ENCODE data around the gene CDC25A. TPM values are rescaled to one million over a fixed set of nuclear protein-coding genes. Genes with fewer than 3 reads are reported as not detected.

The CDC25A gene
- total RNA-seq, 4 donors from 2014 or later: 1.7 to 7.6 (median 4.8) TPM

- in situ Hi-C loops (cut with MboI; ENCODE audit: low pct_ligation_motif_present in 1 of 4, low pct_unique_long_range_greater_than_20kb in 1 of 4, low sequenced_read_pairs in 3 of 4): loop anchor here in 3 of 4 donors (10.0 to 25.0 kb wide), 3 partner anchors 320 to 620 kb away; no protein-coding TSS in a partner anchor
- 84 to 86% methylated on average over 5 of the region's 5 CpGs for WGBS, 2 donors (ENCODE audit: low coverage in 1 of 2)
- H3K36me3 ChIP-seq: no peaks in the 10 kb centered on the region
- no peaks in the 10 kb centered on the region for H3K9me3 ChIP-seq
- no peaks in the 10 kb centered on the region for H3K27me3 ChIP-seq
- TF ChIP-seq POLR2A (IDR thresholded peaks at IDR 0.05) (no peak), EP300 (IDR thresholded peaks at IDR 0.05; ENCODE audit: low read depth) (no peak), CTCF (IDR thresholded peaks at IDR 0.05) (no peak), POLR2AphosphoS5 (IDR thresholded peaks at IDR 0.05) (no peak)
- no peak for DNase-seq
- intact Hi-C loops (cut with DNase I; ENCODE audit: low total_unique reads): loop anchor here (5.0 to 10.0 kb wide), 2 partner anchors 163 to 325 kb away; no protein-coding TSS in a partner anchor
- no peak overlapping the region for H3K27ac ChIP-seq
- H3K4me1 ChIP-seq: no peaks in the 10 kb centered on the region
- no peak overlapping the region for H3K4me3 ChIP-seq
Observed at GRCh38 chr3:48157202-48157840, 30.9 kb downstream of the CDC25A start.

GRCh38 chr3:48156163-48156562 lies 32.1 kb downstream of the CDC25A start:
- intact Hi-C loops (cut with DNase I; ENCODE audit: low total_unique reads) (loop anchor here (5.0 to 10.0 kb wide), 2 partner anchors 161 to 324 kb away; no protein-coding TSS in a partner anchor), in situ Hi-C loops (cut with MboI; ENCODE audit: low pct_ligation_motif_present in 1 of 4, low pct_unique_long_range_greater_than_20kb in 1 of 4, low sequenced_read_pairs in 3 of 4) (loop anchor here in 3 of 4 donors (10.0 to 25.0 kb wide), 3 partner anchors 319 to 619 kb away; no protein-coding TSS in a partner anchor)
- H3K9me3 ChIP-seq: no peaks in the 10 kb centered on the region
- no peak overlapping the region for H3K27ac ChIP-seq
- no peak for DNase-seq
- WGBS, 2 donors (ENCODE audit: low coverage in 1 of 2): 65 to 68% methylated on average over 2 of the region's 2 CpGs
- TF ChIP-seq POLR2AphosphoS5 (IDR thresholded peaks at IDR 0.05) (no peak), CTCF (IDR thresholded peaks at IDR 0.05) (no peak), POLR2A (IDR thresholded peaks at IDR 0.05) (no peak), EP300 (IDR thresholded peaks at IDR 0.05; ENCODE audit: low read depth) (no peak)
- H3K27me3 ChIP-seq: no peaks in the 10 kb centered on the region
- H3K36me3 ChIP-seq: no peaks in the 10 kb centered on the region
- H3K4me1 ChIP-seq: peaks cover 0 to 3% (median 2%) of the 10 kb centered on the region in 4 donors
- no peak overlapping the region for H3K4me3 ChIP-seq

GRCh38 chr3:48155122-48155521 lies 33.1 kb downstream of the CDC25A start:
- no peak for DNase-seq
- intact Hi-C loops (cut with DNase I; ENCODE audit: low total_unique reads): loop anchor here (5.0 to 10.0 kb wide), 2 partner anchors 160 to 323 kb away; no protein-coding TSS in a partner anchor
- H3K27ac ChIP-seq: no peak overlapping the region

More at GRCh38 chr3:48155122-48155521, 33.1 kb downstream of the CDC25A start:
- H3K27me3 ChIP-seq: no peaks in the 10 kb centered on the region
- in situ Hi-C loops (cut with MboI; ENCODE audit: low pct_ligation_motif_present in 1 of 4, low pct_unique_long_range_greater_than_20kb in 1 of 4, low sequenced_read_pairs in 3 of 4): loop anchor here in 3 of 4 donors (10.0 to 25.0 kb wide), 3 partner anchors 318 to 618 kb away; no protein-coding TSS in a partner anchor
- TF ChIP-seq CTCF (IDR thresholded peaks at IDR 0.05) (no peak), POLR2A (IDR thresholded peaks at IDR 0.05) (no peak), EP300 (IDR thresholded peaks at IDR 0.05; ENCODE audit: low read depth) (no peak), POLR2AphosphoS5 (IDR thresholded peaks at IDR 0.05) (no peak)
- H3K36me3 ChIP-seq: no peaks in the 10 kb centered on the region
- WGBS, 2 donors (ENCODE audit: low coverage in 1 of 2): 57 to 74% methylated on average over 1 to 2 of the region's 2 CpGs
- H3K9me3 ChIP-seq: no peaks in the 10 kb centered on the region
- H3K4me1 ChIP-seq: peaks cover 0 to 9% (median 4%) of the 10 kb centered on the region in 4 donors
- H3K4me3 ChIP-seq: no peak overlapping the region
